Hepatic stellate cell (primary cell): ENCODE results near the gene TRIM25.
"Not testable (repeated sequence)": the region's sequence is repeated elsewhere in the genome, so short reads cannot be mapped to it uniquely, and the experiment has no call there.

Source experiments
- DNase-seq: peaks from one replicate; pipeline ENCODE4 v3.0.0; 2011; ENCODE audit warnings: low spot score

The TRIM25 gene

DNA sequence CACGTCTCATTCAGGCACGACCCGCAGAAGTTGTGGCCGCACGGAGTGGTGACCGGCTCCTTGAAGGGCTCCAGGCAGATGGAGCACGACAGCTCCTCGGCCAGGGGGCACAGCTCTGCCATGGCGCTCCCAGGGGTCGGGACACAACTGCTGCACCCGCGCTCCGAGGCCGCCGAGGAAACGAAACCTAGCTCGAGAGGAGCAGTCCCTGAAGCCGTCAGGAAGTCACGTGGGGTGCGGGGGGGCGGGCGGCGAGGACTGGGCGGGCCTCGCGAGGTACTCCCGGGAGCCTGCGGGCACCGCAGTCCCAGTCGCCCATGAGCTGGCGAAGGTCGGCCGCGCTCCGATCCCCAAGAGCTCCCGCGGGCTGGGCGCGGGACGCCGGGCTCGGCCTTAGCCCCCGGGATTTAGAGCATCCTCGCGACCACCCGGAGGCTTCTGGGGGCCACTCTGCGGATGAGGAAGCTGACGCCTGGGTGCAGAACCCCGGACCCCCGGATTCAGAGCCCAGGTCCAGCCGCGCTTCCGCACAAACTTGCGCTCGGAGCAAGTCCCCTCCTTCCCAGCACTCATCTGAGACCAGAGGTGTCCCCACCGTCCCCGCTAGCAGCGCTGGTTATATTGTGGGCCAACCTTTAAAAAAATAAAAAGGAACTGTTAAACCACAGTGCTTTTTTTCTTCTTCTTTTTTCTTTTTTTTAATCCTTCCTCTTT is at the start of gene TRIM25:
Gene TRIM25 (minus strand): TSS at position 183 of the 714 bp plus-strand sequence. CDS start 61 bp downstream, at position 122.
- peak; percentile 97 for DNase-seq

GRCh38 chr17:56960596-56961538 is 47.0 kb upstream of the TRIM25 start, which contains the start of gene COIL:
Gene COIL, minus strand, starts transcription at chr17:56961050. Its CDS starts 31 bp downstream, at chr17:56961019.
- DNase-seq = peak; percentile 84

- no peak for DNase-seq
Measured at GRCh38 chr17:56956992-56957391, 43.1 kb upstream of the TRIM25 start.

GRCh38 chr17:56949595-56949994 is 35.7 kb upstream of the TRIM25 start:
- DNase-seq = no peak

GRCh38 chr17:56948491-56948890 is 34.6 kb upstream of the TRIM25 start:
- peak; percentile 22 for DNase-seq

DNA sequence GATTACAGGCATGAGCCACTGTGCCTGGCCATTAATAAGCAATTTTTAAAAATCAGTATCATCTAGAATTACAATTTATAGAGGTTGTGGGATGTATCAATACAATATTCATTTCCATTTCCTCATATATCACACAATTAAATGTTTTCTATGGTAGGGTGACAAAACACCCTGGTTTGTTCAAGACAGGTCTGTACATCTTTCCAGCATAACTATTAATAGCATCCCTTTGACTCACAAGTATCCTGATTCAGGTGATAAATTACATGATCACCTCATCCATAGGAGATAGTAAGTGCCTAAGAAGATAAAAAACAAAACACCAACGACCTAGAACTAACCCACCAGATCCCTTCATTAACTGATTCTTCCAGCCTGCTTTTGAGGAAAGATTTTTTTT is 33.9 kb upstream of the TRIM25 start:
- DNase-seq = no peak

GRCh38 chr17:56945938-56946505 is 32.2 kb upstream of the TRIM25 start:
- no peak for DNase-seq

DNA sequence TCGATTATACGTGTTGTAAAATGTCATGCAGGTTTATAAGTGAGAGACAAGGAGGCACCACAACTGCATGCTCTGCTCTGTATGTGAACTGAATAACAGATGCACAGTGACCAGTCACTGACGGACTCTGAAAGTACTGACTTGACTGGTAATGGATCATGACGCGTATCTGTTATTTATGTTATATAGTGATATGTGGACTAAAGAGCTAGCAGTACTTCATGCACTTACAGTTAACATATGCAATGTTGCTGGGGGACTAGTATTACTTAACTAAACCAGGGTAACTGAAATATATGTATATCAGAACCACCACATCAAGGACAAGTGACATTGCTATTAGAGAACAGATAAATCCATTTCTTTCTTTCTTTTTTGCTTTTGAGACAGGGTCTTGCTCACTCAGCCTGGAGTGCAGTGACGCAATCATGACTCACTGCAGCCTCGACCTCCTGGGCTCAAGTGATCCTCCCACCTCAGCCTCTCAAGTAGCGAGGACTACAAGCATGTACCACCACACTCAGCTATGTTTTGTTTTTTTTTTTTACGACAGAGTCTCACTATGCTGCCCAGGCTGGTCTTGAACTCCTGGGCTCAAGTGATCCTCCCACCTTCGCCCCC is 29.8 kb upstream of the TRIM25 start:
- DNase-seq = no peak

DNA sequence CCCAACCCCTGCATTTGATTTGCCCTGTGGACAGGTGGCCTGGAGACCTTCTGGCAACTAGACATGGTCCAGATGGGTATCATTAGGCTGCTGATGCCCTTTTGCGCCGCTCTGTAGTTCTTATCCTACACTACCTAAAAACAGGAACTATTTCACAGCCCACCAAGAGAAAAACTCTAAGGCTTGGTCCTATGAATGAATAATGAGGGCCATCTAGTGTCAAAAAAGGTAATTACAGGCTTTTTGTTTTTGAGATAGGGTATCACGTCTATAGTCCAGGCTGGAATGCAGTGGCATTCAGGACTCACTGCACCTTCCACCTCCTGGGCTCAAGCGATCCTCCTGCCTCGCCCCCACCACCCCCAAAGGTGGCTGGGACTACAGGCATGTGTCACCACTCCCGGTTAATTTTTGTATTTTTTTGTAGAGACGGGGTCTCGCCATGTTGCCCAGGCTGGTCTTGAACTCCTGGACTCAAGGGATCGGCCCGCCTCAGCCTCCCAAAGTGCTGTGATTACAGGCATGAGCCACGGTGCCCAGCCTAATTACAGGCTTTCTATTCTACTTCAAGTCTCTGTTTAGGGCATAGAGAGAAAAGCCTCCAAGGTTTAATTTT is 26.1 kb upstream of the TRIM25 start:
- peak; percentile 55 for DNase-seq

- not testable (repeated sequence) for DNase-seq
Measured at GRCh38 chr17:56938206-56938605, 24.4 kb upstream of the TRIM25 start.

GRCh38 chr17:56937687-56938086 is 23.8 kb upstream of the TRIM25 start:
- no peak for DNase-seq

DNA sequence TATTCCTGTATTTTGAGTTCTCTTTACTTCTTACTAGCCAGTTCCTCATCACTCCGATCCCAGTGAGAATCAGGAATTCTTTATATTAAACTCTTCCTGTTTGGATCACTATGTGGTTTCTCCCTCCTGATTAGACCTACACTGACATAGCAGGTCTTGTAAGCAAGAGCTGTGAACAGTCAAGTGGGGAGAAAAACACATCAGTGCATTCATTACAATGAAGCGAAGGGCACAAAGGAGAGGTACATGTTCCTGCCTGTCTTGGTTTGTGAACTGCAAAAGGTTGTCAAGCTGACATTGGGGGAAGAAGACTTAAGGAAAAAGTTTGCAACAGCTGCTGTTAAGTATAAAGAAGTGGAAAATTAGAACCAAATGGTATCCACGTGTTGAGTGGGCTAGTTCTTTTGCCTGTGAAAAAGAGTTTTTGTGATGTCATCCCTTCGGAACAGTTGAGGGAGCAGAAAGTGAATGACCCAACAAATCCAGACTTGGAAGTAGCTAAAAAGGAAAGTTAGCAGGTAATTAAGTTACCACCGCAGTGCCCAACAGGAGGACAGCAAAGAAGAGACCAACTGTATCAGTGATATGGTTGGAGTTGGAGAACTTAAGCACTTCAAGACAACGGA is 23.0 kb upstream of the TRIM25 start:
- no peak for DNase-seq

- no peak for DNase-seq
Measured at GRCh38 chr17:56935461-56935860, 21.6 kb upstream of the TRIM25 start.

GRCh38 chr17:56934280-56934679 is 20.4 kb upstream of the TRIM25 start:
- no peak for DNase-seq

DNA sequence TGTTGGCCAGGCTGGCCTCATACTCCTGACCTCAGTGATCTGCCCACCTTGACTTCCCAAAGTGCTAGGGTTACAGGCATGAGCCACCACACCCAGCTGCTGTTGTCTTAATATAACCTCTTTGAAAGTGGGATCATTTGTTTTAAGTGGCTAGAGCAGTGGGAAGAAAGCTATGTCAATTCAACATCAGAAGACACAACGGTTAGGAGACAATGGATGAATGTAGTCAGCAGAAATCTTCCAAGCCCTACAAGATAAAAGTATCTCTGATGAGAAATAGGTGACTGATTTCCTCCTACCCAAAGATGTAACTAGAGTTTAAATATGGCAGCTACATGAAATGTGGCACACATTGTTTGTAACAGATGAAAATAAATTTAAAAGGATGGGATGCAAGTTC is 20.0 kb upstream of the TRIM25 start:
- DNase-seq = no peak

- DNase-seq = no peak
Measured at GRCh38 chr17:56933151-56933745, 19.4 kb upstream of the TRIM25 start.

GRCh38 chr17:56930739-56931337 is 17.0 kb upstream of the TRIM25 start:
- DNase-seq = no peak

GRCh38 chr17:56929362-56929969 is 15.6 kb upstream of the TRIM25 start:
- DNase-seq = no peak

- no peak for DNase-seq
Measured at GRCh38 chr17:56928586-56928985, 14.7 kb upstream of the TRIM25 start.

- DNase-seq = no peak
Measured at GRCh38 chr17:56926704-56927103, 12.9 kb upstream of the TRIM25 start.
